A673 (cell line): ENCODE results near the gene CREB1. TPM values are rescaled to one million over a fixed set of nuclear protein-coding genes. Genes with fewer than 3 reads are reported as not detected.

Source experiments
- BruUV-seq: library from RNA; stranded (reverse); fragments of 400-500 nt; replicated peaks from 2 replicates; lab custom pipeline; 2021; lab: Mats Ljungman, UMichigan
- CTCF ChIA-PET: fragments of 300-600 bp; sonication (Branson Sonifier 250); formaldehyde crosslinking; loops from one replicate; lab custom pipeline; 2022; ENCODE audit warnings: antibody characterized with exemption; lab: Charles Lee
- POLR2A ChIA-PET: fragments of 300-600 bp; sonication (Branson Sonifier 250); formaldehyde crosslinking; loops from one replicate; lab custom pipeline; 2022; ENCODE audit warnings: antibody characterized with exemption; ENCODE audit not compliant: low non-redundant PET; lab: Charles Lee
- DNase-seq: peaks from one replicate; pipeline ENCODE4 v3.0.0-alpha.2; 2015; ENCODE audit warnings: low spot score
- H3K27ac ChIP-seq: fragments of 200-600 bp; sonication (generic); 2 replicates; pipeline ENCODE4 v1.5.1; 2016; ENCODE audit warnings: mixed run types, low read depth, mild to moderate bottlenecking, mixed read lengths, antibody characterized with exemption, low read length; ENCODE audit not compliant: poor library complexity, severe bottlenecking
- H3K27me3 ChIP-seq: fragments of 200-600 bp; sonication (generic); replicated peaks from 2 replicates; pipeline ENCODE4 v1.6.1; 2017; ENCODE audit warnings: mixed run types, low read depth, mild to moderate bottlenecking, mixed read lengths, antibody characterized with exemption, low read length; ENCODE audit not compliant: insufficient read depth, poor library complexity
- H3K36me3 ChIP-seq: fragments of 200-600 bp; sonication (generic); 2 replicates; pipeline ENCODE4 v1.6.1; 2016; ENCODE audit warnings: mixed run types, mild to moderate bottlenecking, mixed read lengths, antibody characterized with exemption, low read length; ENCODE audit not compliant: insufficient read depth, poor library complexity, severe bottlenecking
- H3K4me1 ChIP-seq: fragments of 200-600 bp; sonication (generic); 2 replicates; pipeline ENCODE4 v1.6.1; 2017; ENCODE audit warnings: mixed run types, mild to moderate bottlenecking, mixed read lengths, antibody characterized with exemption, low read length; ENCODE audit not compliant: insufficient read depth, poor library complexity, severe bottlenecking
- H3K4me3 ChIP-seq: fragments of 200-600 bp; sonication (generic); 2 replicates; pipeline ENCODE4 v1.5.1; 2016; ENCODE audit warnings: low read depth, mixed run types, mild to moderate bottlenecking, mixed read lengths, low read length; ENCODE audit not compliant: poor library complexity, severe bottlenecking
- H3K9me3 ChIP-seq: fragments of 200-600 bp; sonication (generic); 2 replicates; pipeline ENCODE4 v1.6.1; 2016; ENCODE audit warnings: mixed run types, low read depth, mild to moderate bottlenecking, mixed read lengths, antibody characterized with exemption, low read length; ENCODE audit not compliant: poor library complexity, severe bottlenecking
- CTCF ChIP-seq: fragments of 300-800, 200-600 bp; sonication (generic); conservative IDR thresholded peaks from 2 replicates; pipeline ENCODE4 v1.5.1; 2017; ENCODE audit warnings: low read depth, mild to moderate bottlenecking, antibody characterized with exemption, low read length, moderate library complexity, mixed read lengths
- EZH2 ChIP-seq: fragments of 200-600 bp; sonication (generic); IDR thresholded peaks from 2 replicates; pipeline ENCODE4 v1.6.1; 2017; ENCODE audit warnings: borderline replicate concordance, low read depth, mild to moderate bottlenecking, mixed read lengths, antibody characterized with exemption, low read length; ENCODE audit not compliant: poor library complexity, severe bottlenecking
- intact Hi-C: fragments of 100-400 bp; cut with micrococcal nuclease; formaldehyde crosslinking; loops from one replicate; pipeline ENCODE4 v1.10.0; 2022; ENCODE audit not compliant: unreplicated experiment
- total RNA-seq: library from RNA; stranded (reverse); gene quantifications from 2 replicates; pipeline ENCODE4 v1.2.3, GENCODE V29; 2021

CREB1 gene
- total RNA-seq, 1 experiment from 2014 or later = 78.5 TPM

- Histone ChIP-seq H3K27me3 (no peaks in the 10 kb centered on the region), H3K4me3 (no peak overlapping the region), H3K36me3 (no peaks in the 10 kb centered on the region), H3K4me1 (no peaks in the 10 kb centered on the region), H3K9me3 (no peaks in the 10 kb centered on the region), H3K27ac (no peak overlapping the region)
- CTCF ChIA-PET = no interaction called here
- no TSS peak for BruUV-seq
- intact Hi-C loops = no loop called here
- POLR2A ChIA-PET = interaction anchor here (0.7 kb wide), 1 partner anchor 11 kb away, joined by 3 read pairs; no protein-coding TSS in a partner anchor
- DNase-seq = no peak
- no peak for TF ChIP-seq EZH2
- TF ChIP-seq CTCF = no peak
These were observed 16.1 kb upstream of the CREB1 start for GRCh38 chr2:207513551-207514257.

- intact Hi-C loops = no loop called here
- no peak overlapping the region for H3K4me3 ChIP-seq
- ChIA-PET POLR2A (no interaction called here), CTCF (no interaction called here)
- no peaks in the 10 kb centered on the region for H3K36me3 ChIP-seq
- H3K4me1 ChIP-seq = no peaks in the 10 kb centered on the region
- no peaks in the 10 kb centered on the region for H3K9me3 ChIP-seq
- H3K27ac ChIP-seq = no peak overlapping the region
- no peak for DNase-seq
- no peaks in the 10 kb centered on the region for H3K27me3 ChIP-seq
- TF ChIP-seq CTCF (no peak), EZH2 (no peak)
- no TSS peak for BruUV-seq
These were observed 15.3 kb upstream of the CREB1 start for GRCh38 chr2:207514451-207514850.

- BruUV-seq = no TSS peak
- no peaks in the 10 kb centered on the region for H3K27me3 ChIP-seq
- ChIA-PET CTCF (no interaction called here), POLR2A (no interaction called here)
- no peak overlapping the region for H3K27ac ChIP-seq
- no peaks in the 10 kb centered on the region for H3K9me3 ChIP-seq
- no peak overlapping the region for H3K4me3 ChIP-seq
- TF ChIP-seq EZH2 = no peak
- TF ChIP-seq CTCF = no peak
- H3K4me1 ChIP-seq = no peaks in the 10 kb centered on the region
- no peak for DNase-seq
- no peaks in the 10 kb centered on the region for H3K36me3 ChIP-seq
- intact Hi-C loops = no loop called here
These were observed 14.1 kb upstream of the CREB1 start for GRCh38 chr2:207515671-207516070.
